DMS53 (cell line): ENCODE measurements around the gene SIRPD.

Source experiments
- DNase-seq: peaks from one replicate; lab custom pipeline; 2025; lab: John Stamatoyannopoulos, UW

Gene SIRPD

GRCh38 chr20:1537731-1538058 lies 19.8 kb downstream of the SIRPD start:
- no peak for DNase-seq

- no peak for DNase-seq
Measured at GRCh38 chr20:1536893-1537730, 20.4 kb downstream of the SIRPD start.

- no peak for DNase-seq
Measured at GRCh38 chr20:1535420-1536175, 21.9 kb downstream of the SIRPD start.

GRCh38 chr20:1534526-1534925 lies 23.0 kb downstream of the SIRPD start:
- no peak for DNase-seq

- no peak for DNase-seq
Measured at GRCh38 chr20:1533059-1533458, 24.4 kb downstream of the SIRPD start.

- DNase-seq: no peak
Measured at GRCh38 chr20:1528811-1529210, 28.7 kb downstream of the SIRPD start.

GRCh38 chr20:1527923-1528322 lies 29.6 kb downstream of the SIRPD start:
- no peak for DNase-seq

GRCh38 chr20:1526896-1527295 lies 30.6 kb downstream of the SIRPD start:
- DNase-seq: peak; percentile 7

GRCh38 chr20:1526310-1526709 lies 31.2 kb downstream of the SIRPD start:
- DNase-seq: no peak

GRCh38 chr20:1524004-1524403 lies 33.5 kb downstream of the SIRPD start:
- DNase-seq: peak; percentile 41

- no peak for DNase-seq
Measured at GRCh38 chr20:1517010-1517409, 40.5 kb downstream of the SIRPD start.

GRCh38 chr20:1513801-1514200 lies 43.7 kb downstream of the SIRPD start:
- DNase-seq: no peak

GRCh38 chr20:1509237-1509636 lies 48.3 kb downstream of the SIRPD start:
- peak; percentile 42 for DNase-seq

- no peak for DNase-seq
Measured at GRCh38 chr20:1508574-1508973, 48.9 kb downstream of the SIRPD start.

- DNase-seq: no peak
Measured at GRCh38 chr20:1507276-1507675, 50.2 kb downstream of the SIRPD start.

GRCh38 chr20:1505871-1506270 lies 51.6 kb downstream of the SIRPD start:
- DNase-seq: no peak

- DNase-seq: no peak
Measured at GRCh38 chr20:1505361-1505760, 52.1 kb downstream of the SIRPD start.

GRCh38 chr20:1503564-1504227 lies 53.8 kb downstream of the SIRPD start:
- DNase-seq: peak; percentile 92

- DNase-seq: no peak
Measured at GRCh38 chr20:1500496-1500895, 57.0 kb downstream of the SIRPD start.

- no peak for DNase-seq
Measured at GRCh38 chr20:1499528-1500420, 57.7 kb downstream of the SIRPD start.

GRCh38 chr20:1497371-1497770 lies 60.1 kb downstream of the SIRPD start:
- DNase-seq: peak; percentile 41

GRCh38 chr20:1496930-1497329 lies 60.6 kb downstream of the SIRPD start:
- no peak for DNase-seq
